HEK293 (cell line): Measurements from ENCODE around the gene SPATA22.

ENCODE experiments used
- CTCF ChIA-PET: fragments of 350-600 bp; formaldehyde crosslinking; extraction: SDS; loops from one replicate; lab custom pipeline; 2021; ENCODE audit warnings: antibody characterized with exemption; lab: Yijun Ruan, JAX
- POLR2A ChIA-PET: fragments of 300-600 bp; formaldehyde crosslinking; extraction: SDS; loops from one replicate; lab custom pipeline; 2020; ENCODE audit warnings: antibody characterized with exemption, inconsistent platforms; lab: Yijun Ruan, JAX
- H3K27ac ChIP-seq: fragments of 200-500 bp; sonication (Bioruptor generic); 2 replicates; pipeline ENCODE4 v1.5.1; 2014; ENCODE audit warnings: low read depth, low read length, control low read depth, inconsistent platforms; ENCODE audit errors: extremely low read depth
- H3K36me3 ChIP-seq, 2 experiments: fragments of 200-500 bp in 1 of 2; sonication (Bioruptor generic) in 1 of 2; 1 replicate in 1 of 2; 2 replicates in 1 of 2; pipeline ENCODE4 v1.5.1; 2014 to 2017; ENCODE audit warnings: inconsistent platforms in 2 of 2, low read length in 2 of 2; ENCODE audit not compliant: control insufficient read depth in 2 of 2, insufficient read depth in 1 of 2
- H3K4me1 ChIP-seq: fragments of 200-500 bp; sonication (Bioruptor generic); 2 replicates; pipeline ENCODE4 v1.5.1; 2014; ENCODE audit warnings: mild to moderate bottlenecking, low read length, inconsistent platforms; ENCODE audit not compliant: control insufficient read depth, insufficient read depth
- H3K4me3 ChIP-seq: 2 replicates; pipeline ENCODE4 v1.5.1; 2011; ENCODE audit warnings: low read depth, mild to moderate bottlenecking, control low read depth, low read length, moderate library complexity
- H3K9me3 ChIP-seq: fragments of 200-500 bp; sonication (Bioruptor generic); 2 replicates; pipeline ENCODE4 v1.5.1; 2014; ENCODE audit warnings: low read depth, low read length, inconsistent platforms; ENCODE audit not compliant: control insufficient read depth, insufficient read depth
- GLI4 ChIP-seq: fragments of 450-650 bp; formaldehyde crosslinking; IDR thresholded peaks from 2 replicates; pipeline ENCODE4 v1.5.1; 2016; ENCODE audit warnings: missing biosample characterization, missing genetic modification characterization
- HOXC10 ChIP-seq: sonication (generic); formaldehyde crosslinking; IDR thresholded peaks from 2 replicates; pipeline ENCODE4 v1.8.1; 2023; ENCODE audit warnings: mild to moderate bottlenecking, missing genetic modification reagents
- KLF1 ChIP-seq: fragments of 450-650 bp; formaldehyde crosslinking; IDR thresholded peaks from 2 replicates; pipeline ENCODE4 v1.5.1; 2016; ENCODE audit warnings: missing biosample characterization, missing genetic modification characterization
- KLF10 ChIP-seq: fragments of 450-650 bp; IDR thresholded peaks from 2 replicates; pipeline ENCODE4 v1.5.1; 2018; ENCODE audit warnings: missing biosample characterization, mild to moderate bottlenecking, missing genetic modification characterization
- KLF8 ChIP-seq: fragments of 450-650 bp; formaldehyde crosslinking; IDR thresholded peaks from 2 replicates; pipeline ENCODE4 v1.5.1; 2016; ENCODE audit warnings: missing biosample characterization, missing genetic modification characterization
- SCRT1 ChIP-seq: fragments of 450-650 bp; formaldehyde crosslinking; IDR thresholded peaks from 2 replicates; pipeline ENCODE4 v1.5.1; 2016; ENCODE audit warnings: missing biosample characterization, missing genetic modification characterization, borderline replicate concordance
- SCRT2 ChIP-seq: fragments of 450-650 bp; formaldehyde crosslinking; IDR thresholded peaks from 2 replicates; pipeline ENCODE4 v1.5.1; 2016; ENCODE audit warnings: missing biosample characterization, missing genetic modification characterization
- SP2 ChIP-seq: fragments of 450-650 bp; formaldehyde crosslinking; IDR thresholded peaks from 2 replicates; pipeline ENCODE4 v1.5.1; 2016; ENCODE audit warnings: missing biosample characterization, missing genetic modification characterization
- YY2 ChIP-seq: fragments of 450-650 bp; formaldehyde crosslinking; IDR thresholded peaks from 2 replicates; pipeline ENCODE4 v1.5.1; 2016; ENCODE audit warnings: missing biosample characterization, missing genetic modification characterization
- ZBTB8A ChIP-seq: fragments of 450-650 bp; formaldehyde crosslinking; IDR thresholded peaks from 2 replicates; pipeline ENCODE4 v1.5.1; 2016; ENCODE audit warnings: missing biosample characterization, missing genetic modification characterization
- ZFHX2 ChIP-seq: fragments of 450-650 bp; formaldehyde crosslinking; conservative IDR thresholded peaks from 2 replicates; pipeline ENCODE4 v1.5.1; 2016; ENCODE audit warnings: missing biosample characterization, missing genetic modification characterization
- ZNF112 ChIP-seq: fragments of 450-650 bp; formaldehyde crosslinking; IDR thresholded peaks from 2 replicates; pipeline ENCODE4 v1.5.0; 2017; ENCODE audit warnings: missing biosample characterization, missing genetic modification characterization
- ZNF138 ChIP-seq: fragments of 450-650 bp; formaldehyde crosslinking; IDR thresholded peaks from 2 replicates; pipeline ENCODE4 v1.5.1; 2016; ENCODE audit warnings: missing biosample characterization, missing genetic modification characterization, borderline replicate concordance
- ZNF146 ChIP-seq: fragments of 450-650 bp; formaldehyde crosslinking; IDR thresholded peaks from 2 replicates; pipeline ENCODE4 v1.5.1; 2016; ENCODE audit warnings: missing biosample characterization, missing genetic modification characterization
- ZNF169 ChIP-seq: fragments of 450-650 bp; formaldehyde crosslinking; IDR thresholded peaks from 2 replicates; pipeline ENCODE4 v1.5.1; 2016; ENCODE audit warnings: missing biosample characterization, missing genetic modification characterization
- ZNF354C ChIP-seq: fragments of 450-650 bp; formaldehyde crosslinking; IDR thresholded peaks from 2 replicates; pipeline ENCODE4 v1.5.1; 2016; ENCODE audit warnings: missing biosample characterization, missing genetic modification characterization, low read depth, borderline replicate concordance
- ZNF366 ChIP-seq: fragments of 450-650 bp; formaldehyde crosslinking; conservative IDR thresholded peaks from 2 replicates; pipeline ENCODE4 v1.5.1; 2016; ENCODE audit warnings: missing biosample characterization, missing genetic modification characterization
- ZNF514 ChIP-seq: fragments of 450-650 bp; formaldehyde crosslinking; IDR thresholded peaks from 2 replicates; pipeline ENCODE4 v1.5.1; 2016; ENCODE audit warnings: missing biosample characterization, missing genetic modification characterization
- ZNF530 ChIP-seq: fragments of 450-650 bp; formaldehyde crosslinking; IDR thresholded peaks from 2 replicates; pipeline ENCODE4 v1.5.1; 2016; ENCODE audit warnings: low read depth, missing biosample characterization, missing genetic modification characterization
- ZNF549 ChIP-seq: fragments of 450-650 bp; IDR thresholded peaks from 2 replicates; pipeline ENCODE4 v1.5.1; 2018; ENCODE audit warnings: missing biosample characterization, missing genetic modification characterization, mild to moderate bottlenecking, inconsistent platforms, moderate library complexity
- ZNF596 ChIP-seq: fragments of 450-650 bp; IDR thresholded peaks from 2 replicates; pipeline ENCODE4 v1.5.0; 2018; ENCODE audit warnings: missing biosample characterization, mild to moderate bottlenecking, missing genetic modification characterization, moderate library complexity
- ZSCAN16 ChIP-seq: fragments of 450-650 bp; formaldehyde crosslinking; IDR thresholded peaks from 2 replicates; pipeline ENCODE4 v1.5.1; 2016; ENCODE audit warnings: missing biosample characterization, missing genetic modification characterization
- TF ChIP-seq, protein P1 (sequence below): fragments of 450-650 bp; formaldehyde crosslinking; IDR thresholded peaks from 2 replicates; pipeline ENCODE4 v1.5.1; 2016; ENCODE audit warnings: missing biosample characterization, missing genetic modification characterization
- TF ChIP-seq, protein P2 (sequence below): fragments of 450-650 bp; formaldehyde crosslinking; IDR thresholded peaks from 2 replicates; pipeline ENCODE4 v1.5.1; 2016; ENCODE audit warnings: missing biosample characterization, missing genetic modification characterization
- TF ChIP-seq, protein P3 (sequence below): fragments of 450-650 bp; formaldehyde crosslinking; IDR thresholded peaks from 2 replicates; pipeline ENCODE4 v1.5.1; 2016; ENCODE audit warnings: missing biosample characterization, missing genetic modification characterization, borderline replicate concordance
- TF ChIP-seq, protein P4 (sequence below): fragments of 450-650 bp; formaldehyde crosslinking; IDR thresholded peaks from 2 replicates; pipeline ENCODE4; 2016; ENCODE audit warnings: missing biosample characterization, missing genetic modification characterization
- TF ChIP-seq, protein P5 (sequence below): fragments of 450-650 bp; formaldehyde crosslinking; IDR thresholded peaks from 2 replicates; pipeline ENCODE4 v1.5.1; 2016; ENCODE audit warnings: missing biosample characterization, missing genetic modification characterization

Gene SPATA22

DNA sequence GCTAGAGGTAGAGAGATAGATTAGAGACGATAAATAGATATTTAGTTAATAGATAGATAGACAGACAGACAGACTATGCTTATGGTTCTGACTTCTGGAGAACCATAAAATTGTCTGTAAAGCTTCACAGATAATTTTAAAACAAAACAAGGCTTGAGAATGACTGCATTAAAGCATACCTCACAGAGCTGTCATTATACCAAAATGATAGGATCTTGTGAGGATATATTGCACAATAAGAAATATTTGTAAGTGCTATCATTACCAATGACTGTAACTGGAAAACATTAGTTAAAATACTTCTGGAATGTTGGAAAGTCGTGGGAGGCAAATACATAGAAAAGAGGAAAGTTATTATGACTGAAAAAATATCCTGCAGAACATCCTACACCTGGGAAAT, 69.8 kb downstream of the SPATA22 start:
- no peaks in the 10 kb centered on the region for H3K4me1 ChIP-seq
- TF ChIP-seq ZNF549, result no peak
- TF ChIP-seq ZNF354C (tag by site-specific recombination), result no peak
- TF ChIP-seq ZNF514, result no peak
- no peak for TF ChIP-seq ZBTB8A (tag by site-specific recombination)
- TF ChIP-seq ZNF530 (tag by site-specific recombination), result no peak
- TF ChIP-seq, protein P1, sequence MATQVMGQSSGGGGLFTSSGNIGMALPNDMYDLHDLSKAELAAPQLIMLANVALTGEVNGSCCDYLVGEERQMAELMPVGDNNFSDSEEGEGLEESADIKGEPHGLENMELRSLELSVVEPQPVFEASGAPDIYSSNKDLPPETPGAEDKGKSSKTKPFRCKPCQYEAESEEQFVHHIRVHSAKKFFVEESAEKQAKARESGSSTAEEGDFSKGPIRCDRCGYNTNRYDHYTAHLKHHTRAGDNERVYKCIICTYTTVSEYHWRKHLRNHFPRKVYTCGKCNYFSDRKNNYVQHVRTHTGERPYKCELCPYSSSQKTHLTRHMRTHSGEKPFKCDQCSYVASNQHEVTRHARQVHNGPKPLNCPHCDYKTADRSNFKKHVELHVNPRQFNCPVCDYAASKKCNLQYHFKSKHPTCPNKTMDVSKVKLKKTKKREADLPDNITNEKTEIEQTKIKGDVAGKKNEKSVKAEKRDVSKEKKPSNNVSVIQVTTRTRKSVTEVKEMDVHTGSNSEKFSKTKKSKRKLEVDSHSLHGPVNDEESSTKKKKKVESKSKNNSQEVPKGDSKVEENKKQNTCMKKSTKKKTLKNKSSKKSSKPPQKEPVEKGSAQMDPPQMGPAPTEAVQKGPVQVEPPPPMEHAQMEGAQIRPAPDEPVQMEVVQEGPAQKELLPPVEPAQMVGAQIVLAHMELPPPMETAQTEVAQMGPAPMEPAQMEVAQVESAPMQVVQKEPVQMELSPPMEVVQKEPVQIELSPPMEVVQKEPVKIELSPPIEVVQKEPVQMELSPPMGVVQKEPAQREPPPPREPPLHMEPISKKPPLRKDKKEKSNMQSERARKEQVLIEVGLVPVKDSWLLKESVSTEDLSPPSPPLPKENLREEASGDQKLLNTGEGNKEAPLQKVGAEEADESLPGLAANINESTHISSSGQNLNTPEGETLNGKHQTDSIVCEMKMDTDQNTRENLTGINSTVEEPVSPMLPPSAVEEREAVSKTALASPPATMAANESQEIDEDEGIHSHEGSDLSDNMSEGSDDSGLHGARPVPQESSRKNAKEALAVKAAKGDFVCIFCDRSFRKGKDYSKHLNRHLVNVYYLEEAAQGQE (tag by site-specific recombination), result no peak
- TF ChIP-seq HOXC10 (CRISPR knock-in tag), result no peak
- no peak for TF ChIP-seq ZFHX2 (tag by site-specific recombination)
- TF ChIP-seq, protein P2, sequence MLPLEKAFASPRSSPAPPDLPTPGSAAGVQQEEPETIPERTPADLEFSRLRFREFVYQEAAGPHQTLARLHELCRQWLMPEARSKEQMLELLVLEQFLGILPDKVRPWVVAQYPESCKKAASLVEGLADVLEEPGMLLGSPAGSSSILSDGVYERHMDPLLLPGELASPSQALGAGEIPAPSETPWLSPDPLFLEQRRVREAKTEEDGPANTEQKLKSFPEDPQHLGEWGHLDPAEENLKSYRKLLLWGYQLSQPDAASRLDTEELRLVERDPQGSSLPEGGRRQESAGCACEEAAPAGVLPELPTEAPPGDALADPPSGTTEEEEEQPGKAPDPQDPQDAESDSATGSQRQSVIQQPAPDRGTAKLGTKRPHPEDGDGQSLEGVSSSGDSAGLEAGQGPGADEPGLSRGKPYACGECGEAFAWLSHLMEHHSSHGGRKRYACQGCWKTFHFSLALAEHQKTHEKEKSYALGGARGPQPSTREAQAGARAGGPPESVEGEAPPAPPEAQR (tag by site-specific recombination), result no peak
- no peak for TF ChIP-seq SCRT2 (tag by site-specific recombination)
- TF ChIP-seq ZSCAN16 (tag by site-specific recombination), result no peak
- TF ChIP-seq ZNF138 (tag by site-specific recombination), result no peak
- TF ChIP-seq ZNF596, result no peak
- H3K36me3 ChIP-seq, result no peaks in the 10 kb centered on the region
- no peak overlapping the region for H3K4me3 ChIP-seq
- POLR2A ChIA-PET, result no interaction called here
- H3K27ac ChIP-seq, result no peak overlapping the region
- no peaks in the 10 kb centered on the region for H3K9me3 ChIP-seq
- CTCF ChIA-PET, result no interaction called here

DNA sequence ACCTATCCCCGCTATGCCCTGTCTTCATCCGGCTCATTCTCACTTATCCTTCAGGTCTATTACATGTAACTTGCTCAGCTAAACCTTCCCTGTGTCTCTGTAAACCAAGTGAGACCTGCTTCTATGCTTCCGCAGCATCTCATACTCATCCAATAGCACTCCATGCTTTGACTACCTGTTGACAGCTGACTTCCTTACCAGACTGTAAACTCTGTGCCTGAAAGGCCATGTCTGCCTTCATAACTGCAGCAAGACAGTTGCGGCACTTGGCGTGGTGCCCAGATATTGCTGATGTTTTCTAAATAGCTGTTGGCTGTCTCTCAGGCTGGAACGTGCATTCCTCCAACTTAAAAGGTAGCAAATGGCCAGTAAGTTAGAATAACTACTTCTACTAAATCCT, 71.6 kb downstream of the SPATA22 start:
- POLR2A ChIA-PET, result no interaction called here
- no peak for TF ChIP-seq KLF10
- no peak for TF ChIP-seq KLF1 (tag by site-specific recombination)
- TF ChIP-seq, protein P3, sequence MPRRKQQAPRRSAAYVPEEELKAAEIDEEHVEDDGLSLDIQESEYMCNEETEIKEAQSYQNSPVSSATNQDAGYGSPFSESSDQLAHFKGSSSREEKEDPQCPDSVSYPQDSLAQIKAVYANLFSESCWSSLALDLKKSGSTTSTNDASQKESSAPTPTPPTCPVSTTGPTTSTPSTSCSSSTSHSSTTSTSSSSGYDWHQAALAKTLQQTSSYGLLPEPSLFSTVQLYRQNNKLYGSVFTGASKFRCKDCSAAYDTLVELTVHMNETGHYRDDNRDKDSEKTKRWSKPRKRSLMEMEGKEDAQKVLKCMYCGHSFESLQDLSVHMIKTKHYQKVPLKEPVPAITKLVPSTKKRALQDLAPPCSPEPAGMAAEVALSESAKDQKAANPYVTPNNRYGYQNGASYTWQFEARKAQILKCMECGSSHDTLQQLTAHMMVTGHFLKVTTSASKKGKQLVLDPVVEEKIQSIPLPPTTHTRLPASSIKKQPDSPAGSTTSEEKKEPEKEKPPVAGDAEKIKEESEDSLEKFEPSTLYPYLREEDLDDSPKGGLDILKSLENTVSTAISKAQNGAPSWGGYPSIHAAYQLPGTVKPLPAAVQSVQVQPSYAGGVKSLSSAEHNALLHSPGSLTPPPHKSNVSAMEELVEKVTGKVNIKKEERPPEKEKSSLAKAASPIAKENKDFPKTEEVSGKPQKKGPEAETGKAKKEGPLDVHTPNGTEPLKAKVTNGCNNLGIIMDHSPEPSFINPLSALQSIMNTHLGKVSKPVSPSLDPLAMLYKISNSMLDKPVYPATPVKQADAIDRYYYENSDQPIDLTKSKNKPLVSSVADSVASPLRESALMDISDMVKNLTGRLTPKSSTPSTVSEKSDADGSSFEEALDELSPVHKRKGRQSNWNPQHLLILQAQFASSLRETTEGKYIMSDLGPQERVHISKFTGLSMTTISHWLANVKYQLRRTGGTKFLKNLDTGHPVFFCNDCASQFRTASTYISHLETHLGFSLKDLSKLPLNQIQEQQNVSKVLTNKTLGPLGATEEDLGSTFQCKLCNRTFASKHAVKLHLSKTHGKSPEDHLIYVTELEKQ (tag by site-specific recombination), result no peak
- TF ChIP-seq ZNF169, result no peak
- TF ChIP-seq, protein P4, sequence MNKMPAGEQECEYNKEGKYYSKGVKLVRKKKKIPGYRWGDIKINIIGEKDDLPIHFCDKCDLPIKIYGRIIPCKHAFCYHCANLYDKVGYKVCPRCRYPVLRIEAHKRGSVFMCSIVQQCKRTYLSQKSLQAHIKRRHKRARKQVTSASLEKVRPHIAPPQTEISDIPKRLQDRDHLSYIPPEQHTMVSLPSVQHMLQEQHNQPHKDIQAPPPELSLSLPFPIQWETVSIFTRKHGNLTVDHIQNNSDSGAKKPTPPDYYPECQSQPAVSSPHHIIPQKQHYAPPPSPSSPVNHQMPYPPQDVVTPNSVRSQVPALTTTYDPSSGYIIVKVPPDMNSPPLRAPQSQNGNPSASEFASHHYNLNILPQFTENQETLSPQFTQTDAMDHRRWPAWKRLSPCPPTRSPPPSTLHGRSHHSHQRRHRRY (tag by site-specific recombination), result no peak
- peak; percentile 86 for TF ChIP-seq SCRT2 (tag by site-specific recombination)
- no peak for TF ChIP-seq ZNF112 (tag by site-specific recombination)
- no peak for TF ChIP-seq GLI4 (tag by site-specific recombination)
- TF ChIP-seq YY2 (tag by site-specific recombination), result no peak
- no peak for TF ChIP-seq ZNF146 (tag by site-specific recombination)
- peak; percentile 59; the same call in 1 of the 2 replicates for TF ChIP-seq SCRT1 (tag by site-specific recombination)
- no peak for TF ChIP-seq ZNF366 (tag by site-specific recombination)
- no peak for TF ChIP-seq KLF8 (tag by site-specific recombination)
- TF ChIP-seq, protein P5, sequence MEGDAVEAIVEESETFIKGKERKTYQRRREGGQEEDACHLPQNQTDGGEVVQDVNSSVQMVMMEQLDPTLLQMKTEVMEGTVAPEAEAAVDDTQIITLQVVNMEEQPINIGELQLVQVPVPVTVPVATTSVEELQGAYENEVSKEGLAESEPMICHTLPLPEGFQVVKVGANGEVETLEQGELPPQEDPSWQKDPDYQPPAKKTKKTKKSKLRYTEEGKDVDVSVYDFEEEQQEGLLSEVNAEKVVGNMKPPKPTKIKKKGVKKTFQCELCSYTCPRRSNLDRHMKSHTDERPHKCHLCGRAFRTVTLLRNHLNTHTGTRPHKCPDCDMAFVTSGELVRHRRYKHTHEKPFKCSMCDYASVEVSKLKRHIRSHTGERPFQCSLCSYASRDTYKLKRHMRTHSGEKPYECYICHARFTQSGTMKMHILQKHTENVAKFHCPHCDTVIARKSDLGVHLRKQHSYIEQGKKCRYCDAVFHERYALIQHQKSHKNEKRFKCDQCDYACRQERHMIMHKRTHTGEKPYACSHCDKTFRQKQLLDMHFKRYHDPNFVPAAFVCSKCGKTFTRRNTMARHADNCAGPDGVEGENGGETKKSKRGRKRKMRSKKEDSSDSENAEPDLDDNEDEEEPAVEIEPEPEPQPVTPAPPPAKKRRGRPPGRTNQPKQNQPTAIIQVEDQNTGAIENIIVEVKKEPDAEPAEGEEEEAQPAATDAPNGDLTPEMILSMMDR, result no peak
- TF ChIP-seq SP2 (tag by site-specific recombination), result no peak

More for the DNA sequence above, 71.6 kb downstream of the SPATA22 start:
- H3K9me3 ChIP-seq, result no peaks in the 10 kb centered on the region
- H3K27ac ChIP-seq, result no peak overlapping the region
- no peaks in the 10 kb centered on the region for H3K4me1 ChIP-seq
- no peak overlapping the region for H3K4me3 ChIP-seq
- H3K36me3 ChIP-seq, result no peaks in the 10 kb centered on the region
- CTCF ChIA-PET, result no interaction called here
